GM18873 (cell line): ENCODE results near the gene OR56A1.
"Not testable (repeated sequence)": the region's sequence is repeated elsewhere in the genome, so short reads cannot be mapped to it uniquely, and the experiment has no call there.

Source experiments
- ATAC-seq: cut with Tn5 transposase; IDR thresholded peaks from one replicate; pipeline ENCODE4 v1.9.1; 2021; ENCODE audit warnings: mild to moderate bottlenecking, moderate library complexity, moderate number of reproducible peaks; ENCODE audit not compliant: unreplicated experiment, low FRiP score

Gene OR56A1

DNA sequence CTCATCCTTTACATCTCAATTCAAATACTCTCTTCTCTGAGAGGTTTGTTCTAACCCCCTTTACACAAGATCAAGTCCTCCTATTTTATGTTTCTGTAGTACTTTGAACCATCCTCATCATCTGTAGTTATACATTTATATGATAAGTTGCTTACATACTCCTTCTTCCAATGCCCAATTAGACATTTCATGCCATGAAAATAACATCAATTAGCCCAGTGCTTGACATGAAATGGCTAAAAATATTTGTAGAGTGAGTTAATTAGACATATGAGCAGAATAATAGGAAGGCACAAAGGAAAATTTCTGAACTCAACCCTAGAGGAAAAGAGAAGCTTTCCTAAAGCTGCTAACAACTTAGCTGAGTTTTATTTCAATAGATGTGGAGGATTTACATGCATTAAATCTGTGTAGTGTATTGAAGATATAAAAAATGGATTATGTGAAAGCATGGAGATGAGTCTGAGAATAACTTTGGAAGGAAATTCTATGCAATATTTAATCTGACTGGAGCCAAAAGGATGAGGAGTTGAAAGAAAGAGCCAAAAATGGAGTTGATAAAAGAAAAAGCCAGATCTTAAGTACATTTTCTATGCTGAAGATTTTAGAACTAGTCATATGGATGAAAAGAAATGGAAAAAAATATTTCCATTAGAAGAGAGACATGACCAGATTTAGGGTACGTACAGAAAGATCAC lies at the start of gene OR56A1:
Gene OR56A1, minus strand, starts transcription at position 51 of the 698 bp plus-strand sequence. CDS start 3,066 bp downstream, outside the sequence.
- no peak for ATAC-seq

DNA sequence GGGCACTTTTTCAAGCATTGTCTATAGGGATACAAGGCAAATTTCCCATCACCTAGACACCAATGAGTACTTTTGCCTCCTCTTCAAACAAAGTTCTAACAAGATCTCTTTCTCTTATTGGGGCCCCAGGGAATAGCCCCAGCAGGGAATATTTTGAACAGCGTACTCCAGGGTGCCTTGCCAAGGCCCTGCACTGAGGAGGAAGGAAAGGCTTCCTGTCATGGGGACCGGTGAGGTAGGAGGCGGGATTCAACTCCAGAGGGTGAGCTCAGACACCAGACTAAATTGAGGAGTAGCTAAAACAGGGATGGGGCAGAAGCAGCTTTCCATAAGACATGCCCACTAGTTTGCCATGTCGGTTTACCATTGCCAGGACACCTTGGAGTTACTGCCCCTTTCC lies 48.9 kb upstream of the OR56A1 start:
- no peak for ATAC-seq

- no peak for ATAC-seq
Measured at GRCh38 chr11:6077723-6078122, 47.2 kb upstream of the OR56A1 start.

DNA sequence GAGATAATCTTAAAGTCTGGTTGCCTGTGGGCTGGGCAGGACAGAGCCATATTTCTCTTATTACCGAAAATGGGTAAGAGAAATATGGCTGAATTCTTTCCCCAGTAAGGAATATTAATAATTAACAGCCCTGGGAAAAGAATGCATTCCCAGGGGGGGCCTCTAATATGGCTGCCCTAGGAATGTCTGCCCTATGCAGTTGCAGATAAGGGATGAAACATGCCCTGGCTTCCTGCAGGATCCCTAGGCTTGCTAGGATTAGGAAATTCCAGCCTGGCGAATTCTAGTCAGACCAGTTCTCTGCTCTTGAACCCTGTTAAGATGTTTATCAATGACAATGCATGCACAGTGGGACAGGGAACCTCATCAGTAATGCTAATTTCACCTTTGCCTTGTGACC lies 45.9 kb upstream of the OR56A1 start:
- not testable (repeated sequence) for ATAC-seq

DNA sequence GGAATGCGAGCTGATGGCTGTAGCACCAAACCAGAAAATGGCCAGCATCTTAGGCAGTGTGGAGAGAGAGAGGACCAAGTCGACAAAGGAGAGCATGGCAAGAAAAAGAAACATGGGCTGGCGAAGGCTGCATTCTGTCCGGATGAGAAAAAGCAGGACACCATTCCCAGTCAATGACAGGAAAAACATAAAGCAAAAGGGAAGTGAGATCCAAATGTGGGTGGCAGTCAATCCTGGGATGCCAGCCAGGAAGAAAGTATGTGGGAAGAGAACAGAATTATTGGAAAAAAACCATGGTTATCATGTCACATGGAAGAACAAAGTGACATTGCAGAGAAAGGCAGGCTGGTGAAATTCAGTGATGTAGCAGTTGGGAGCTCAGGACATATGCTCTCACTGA lies 36.9 kb upstream of the OR56A1 start:
- no peak for ATAC-seq

DNA sequence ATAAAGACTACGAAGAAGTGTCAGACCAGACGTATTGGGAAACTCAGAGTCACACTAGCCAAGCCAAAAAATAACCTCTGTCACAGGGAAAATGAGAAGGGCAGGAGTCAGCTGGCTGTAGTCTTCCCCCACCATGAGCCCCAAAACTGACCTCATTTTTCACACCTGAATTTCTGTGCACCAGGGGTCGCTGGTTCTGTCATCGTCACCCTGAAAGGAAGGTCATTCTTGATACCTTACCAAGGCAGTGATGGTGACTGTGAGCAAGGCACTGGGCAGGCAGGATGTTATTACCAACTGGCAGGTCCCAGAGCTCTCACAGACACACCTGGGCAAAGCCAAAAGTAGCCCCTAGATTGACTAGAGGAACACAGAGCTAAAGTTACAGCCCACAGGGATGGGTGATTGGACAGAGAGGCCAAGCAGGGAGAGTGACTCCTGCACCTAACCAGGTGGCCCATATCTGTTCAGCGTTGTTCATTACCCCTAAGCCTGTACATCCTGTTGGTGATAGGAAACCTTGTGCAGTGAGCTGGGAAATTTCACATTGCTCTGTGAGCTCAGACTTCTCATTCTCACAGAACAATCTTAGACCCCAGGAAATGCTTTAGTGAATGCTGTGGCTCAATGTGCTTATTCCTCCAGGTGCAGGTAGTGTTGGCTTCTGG lies 32.3 kb upstream of the OR56A1 start:
- no peak for ATAC-seq

DNA sequence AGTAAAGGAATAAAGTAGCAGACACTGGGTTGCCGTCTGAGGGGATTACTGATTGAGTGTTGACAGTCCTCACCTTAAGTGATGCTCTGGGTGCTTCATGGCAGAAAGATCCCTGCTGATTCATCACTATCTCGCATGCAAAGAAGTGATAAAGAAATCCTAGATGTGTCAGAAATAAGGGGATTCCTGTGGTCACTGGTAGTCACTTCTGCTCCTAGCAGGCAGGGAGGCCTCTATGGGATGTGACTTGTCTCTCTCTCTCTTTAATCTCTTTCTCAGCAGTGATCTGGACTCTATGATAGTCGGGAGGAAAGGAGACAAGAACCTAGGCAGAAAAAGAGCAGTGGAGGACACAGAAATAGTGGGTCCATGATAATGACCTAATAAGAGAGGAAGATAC lies 30.9 kb upstream of the OR56A1 start:
- ATAC-seq, result no peak

- ATAC-seq, result no peak
Measured at GRCh38 chr11:6057452-6057851, 26.9 kb upstream of the OR56A1 start.

GRCh38 chr11:6055569-6055968 lies 25.0 kb upstream of the OR56A1 start:
- ATAC-seq, result no peak

GRCh38 chr11:6052374-6052773 lies 21.8 kb upstream of the OR56A1 start:
- no peak for ATAC-seq

GRCh38 chr11:6040874-6041273 lies 10.3 kb upstream of the OR56A1 start:
- ATAC-seq, result no peak

DNA sequence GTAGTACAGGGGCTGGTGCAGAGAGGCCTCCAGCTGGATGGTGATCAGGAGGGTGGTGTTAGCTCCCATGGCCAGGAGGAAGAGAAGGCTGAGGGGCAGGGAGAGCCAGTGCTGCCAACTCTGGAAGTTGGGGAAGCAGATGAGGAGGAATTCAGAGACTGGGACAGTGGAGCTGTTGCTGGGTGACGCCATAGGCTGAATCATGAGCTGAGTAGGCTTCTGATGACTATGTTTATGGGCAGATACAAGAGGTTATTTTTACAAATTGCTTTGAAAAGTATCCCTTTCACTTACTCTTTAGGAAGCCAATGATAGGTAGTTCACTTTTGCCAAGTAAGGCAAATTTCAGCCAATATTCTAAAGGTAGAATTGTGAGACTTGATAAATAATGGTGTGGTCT lies 3.1 kb downstream of the OR56A1 start:
- no peak for ATAC-seq

DNA sequence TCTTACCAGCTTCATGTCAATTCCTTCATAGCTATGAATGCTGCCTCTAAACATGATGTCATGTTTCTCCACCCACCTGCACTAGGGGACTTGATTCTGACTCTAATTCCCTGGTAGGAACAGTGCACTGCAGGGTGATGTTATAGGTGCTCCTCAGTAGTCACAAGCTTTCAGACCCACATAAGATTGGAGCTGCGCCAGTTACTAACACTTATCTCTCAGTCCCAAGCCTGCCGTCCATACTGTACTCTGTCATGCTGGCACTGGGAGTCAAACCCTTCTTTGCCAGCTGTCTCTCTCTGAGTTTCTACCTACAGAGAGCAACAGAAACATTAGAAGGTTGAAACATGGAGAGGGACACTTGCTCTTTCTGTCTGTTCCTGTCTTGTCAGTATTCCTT lies 5.5 kb downstream of the OR56A1 start:
- ATAC-seq, result no peak

DNA sequence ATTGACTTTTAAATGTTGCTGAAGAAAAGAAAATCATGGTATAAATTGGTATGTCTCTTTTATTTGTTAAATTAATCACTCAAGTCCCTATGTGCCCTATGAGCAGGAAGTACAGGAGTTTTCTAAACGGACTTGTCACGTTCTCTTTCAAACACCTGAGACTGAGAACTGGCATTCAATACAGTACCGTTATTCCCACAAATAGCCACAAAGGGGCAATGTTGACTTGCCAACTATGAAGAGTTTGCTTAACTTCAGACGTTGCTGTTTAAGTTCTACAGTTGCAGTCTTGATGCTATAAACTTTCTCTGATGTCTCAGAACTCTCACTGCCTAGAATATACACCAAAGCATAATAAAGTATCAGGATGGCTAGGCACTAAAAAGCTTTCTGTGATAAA lies 7.6 kb downstream of the OR56A1 start:
- ATAC-seq, result no peak

DNA sequence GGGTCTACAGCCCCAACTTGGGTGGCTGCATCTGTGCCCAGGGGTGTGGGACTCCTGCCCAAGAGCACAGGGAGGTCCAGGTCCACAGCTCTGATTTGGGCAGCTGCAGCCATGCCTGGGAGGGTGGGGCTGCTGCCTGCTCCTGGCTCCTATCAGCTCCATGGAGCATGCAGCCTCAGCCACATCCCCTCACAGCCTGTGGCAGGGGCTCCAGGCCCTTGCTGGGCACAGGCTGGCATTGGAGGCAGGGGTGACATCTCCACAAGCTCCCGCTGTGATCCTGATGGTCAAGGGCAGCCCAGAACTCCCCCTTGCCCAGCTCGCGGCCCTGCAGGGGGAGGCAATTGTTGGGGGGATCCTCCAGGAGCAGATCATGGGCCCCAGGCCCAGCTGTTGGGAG lies 17.5 kb downstream of the OR56A1 start:
- ATAC-seq, result no peak

DNA sequence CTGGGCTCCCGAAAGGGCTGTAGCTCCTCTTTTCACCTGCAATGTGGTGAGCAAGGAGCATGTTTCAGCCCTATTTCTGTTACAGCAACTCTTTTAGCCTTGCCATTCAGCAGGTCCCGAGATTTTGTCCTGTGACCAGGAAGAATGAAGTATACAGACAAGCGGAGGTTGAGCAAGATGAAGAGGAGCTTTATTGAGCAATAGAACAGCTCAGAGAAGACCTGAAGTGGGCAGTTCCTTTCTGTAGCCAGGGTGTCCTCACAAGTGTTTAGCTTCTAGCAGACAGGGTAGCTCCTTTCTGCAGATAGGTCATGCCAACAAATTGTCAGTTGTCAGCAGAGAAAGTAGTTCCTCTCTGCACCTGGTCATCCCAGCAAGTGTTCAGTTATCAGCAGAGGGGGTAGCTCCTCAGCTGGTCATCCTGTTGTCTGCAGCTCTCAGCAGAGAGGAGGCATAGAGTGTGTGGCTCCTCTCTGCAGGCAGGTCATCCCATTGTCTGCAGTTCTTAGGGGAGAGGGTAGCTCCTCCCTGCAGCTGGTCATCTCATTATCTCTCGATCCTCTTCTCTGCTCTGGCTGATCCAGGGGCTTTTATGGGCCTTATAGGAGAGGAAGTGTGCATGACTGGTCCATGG lies 18.4 kb downstream of the OR56A1 start:
- ATAC-seq, result no peak

- ATAC-seq, result no peak
Measured at GRCh38 chr11:6006846-6007245, 23.7 kb downstream of the OR56A1 start, which contains the start of gene OR56A4. OR56A4 (minus strand) TSS chr11:6006946; CDS start chr11:6002992, 3,954 bp downstream.

- ATAC-seq, result no peak
Measured at GRCh38 chr11:6006395-6006794, 24.2 kb downstream of the OR56A1 start.

DNA sequence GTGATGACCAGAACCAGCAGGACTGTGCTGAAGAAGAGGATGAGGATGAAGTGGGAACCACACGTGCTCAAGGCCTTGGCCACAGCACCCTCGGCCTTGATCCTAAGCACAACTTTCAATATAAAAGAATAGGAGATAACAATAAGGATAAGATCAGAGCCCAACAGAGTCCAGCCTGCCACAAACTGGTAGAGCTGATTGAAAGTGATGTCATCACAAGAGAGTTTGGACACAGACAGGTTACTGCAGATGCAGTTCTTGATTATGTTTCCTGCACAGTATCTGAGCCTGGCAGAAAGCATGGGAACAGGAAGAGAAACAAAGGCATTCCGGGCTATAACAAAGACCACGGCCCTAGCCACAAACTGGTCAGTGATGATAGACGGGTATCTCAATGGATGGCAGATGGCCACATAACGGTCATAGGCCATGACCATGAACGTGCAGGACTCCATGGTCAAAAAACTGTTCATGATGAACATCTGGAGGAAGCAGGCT lies 28.3 kb downstream of the OR56A1 start:
- no peak for ATAC-seq

GRCh38 chr11:5994791-5995190 lies 35.8 kb downstream of the OR56A1 start:
- no peak for ATAC-seq

DNA sequence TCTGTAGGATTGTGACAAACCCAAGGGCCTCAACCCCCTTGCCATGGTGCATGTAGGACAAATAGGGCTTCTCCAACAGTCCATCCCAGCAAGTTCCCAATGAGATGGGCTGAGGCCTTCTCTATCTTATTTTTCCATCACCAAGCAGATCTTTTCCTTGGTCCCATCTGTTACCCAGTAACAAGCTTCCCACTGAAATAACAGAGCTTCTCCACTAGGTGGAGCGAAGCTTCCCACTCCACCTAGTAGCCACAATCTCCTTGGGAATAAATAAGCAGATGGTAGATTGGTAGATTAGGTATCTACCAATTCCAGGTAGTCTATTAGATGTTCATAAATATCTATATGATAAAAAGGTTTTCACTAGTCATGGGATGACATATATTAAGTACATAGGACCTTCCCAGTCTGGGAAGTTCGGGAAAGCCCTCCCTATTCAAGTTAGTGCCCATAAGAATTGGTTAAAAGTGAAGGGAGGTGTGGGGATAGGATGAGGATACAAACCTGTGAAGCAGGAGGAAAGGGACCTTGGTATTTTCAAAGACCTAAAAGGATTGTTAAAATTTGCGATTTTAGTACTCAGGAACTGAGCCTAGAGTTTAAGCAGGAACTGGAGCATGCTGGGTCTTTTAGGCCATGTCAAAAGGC lies 37.8 kb downstream of the OR56A1 start:
- no peak for ATAC-seq
